Measurements from ENCODE around the gene P2RX6. TPM values are rescaled to one million over a fixed set of nuclear protein-coding genes. Genes with fewer than 3 reads are reported as not detected.

Gene P2RX6
- total and polyA plus RNA-seq, 9 of the 15 experiments (the other 6 are each of a cell fraction or from before 2014, with no cell fraction given): 0.01 to 3.9 (median 1.5) TPM; not detected in 1

- TF ChIP-seq THRB (CRISPR knock-in tag; conservative IDR thresholded peaks at IDR 0.05): no peak
- no peak for TF ChIP-seq POLR2G (IDR thresholded peaks at IDR 0.05; ENCODE audit: low read depth, low read length)
- TF ChIP-seq HDAC2 (IDR thresholded peaks at IDR 0.05): 0 out of 2 replicates have a peak, but pooled peaks have one; percentile 21
- no peak for TF ChIP-seq ZNF511 (CRISPR knock-in tag; IDR thresholded peaks at IDR 0.05)
- TF ChIP-seq KAT8 (IDR thresholded peaks at IDR 0.05; ENCODE audit: low read depth): no peak
- no peak for TF ChIP-seq CBX2 (IDR thresholded peaks at IDR 0.05; ENCODE audit: insufficient read depth, low read length, poor library complexity, severe bottlenecking)
- TF ChIP-seq PHB (CRISPR knock-in tag; IDR thresholded peaks at IDR 0.05): no peak
- TF ChIP-seq BHLHE40 (IDR thresholded peaks at IDR 0.05; ENCODE audit: low read length): peak; percentile 77
- peak; percentile 96 for TF ChIP-seq CEBPB (tag; IDR thresholded peaks at IDR 0.05)
- no peak for TF ChIP-seq NEUROD1 (IDR thresholded peaks at IDR 0.05; ENCODE audit: borderline replicate concordance, low read depth, low read length, partially characterized antibody)
- no peak for TF ChIP-seq HCFC1 (IDR thresholded peaks at IDR 0.05; ENCODE audit: low read depth, low read length)
- no peak for TF ChIP-seq PHTF2 (CRISPR knock-in tag; IDR thresholded peaks at IDR 0.05)
- TF ChIP-seq FOXK2 (conservative IDR thresholded peaks at IDR 0.05 in 1 of 2, IDR thresholded peaks at IDR 0.05 in 1 of 2; ENCODE audit: low read depth in 2 of 2): no peak
- TF ChIP-seq JUND (IDR thresholded peaks at IDR 0.05; ENCODE audit: borderline replicate concordance, low read depth, low read length): 0 out of 2 replicates have a peak, but pooled peaks have one; percentile 32
- TF ChIP-seq JUND (tag; IDR thresholded peaks at IDR 0.05; ENCODE audit: borderline replicate concordance, low read depth, low read length): no peak
- TF ChIP-seq ETS2 (tag; IDR thresholded peaks at IDR 0.05; ENCODE audit: borderline replicate concordance, poor library complexity, severe bottlenecking): no peak
Observed at GRCh38 chr22:21074102-21074715, 59.2 kb downstream of the P2RX6 start (continued).

All from K562 (cell line).